Fibroblast of lung (primary cell): ENCODE data around the gene DOCK4. TPM values are rescaled to one million over a fixed set of nuclear protein-coding genes. Genes with fewer than 3 reads are reported as not detected.
A peak's percentile ranks its signal among the peaks of the same experiment; 100 is the strongest.
"Not testable (repeated sequence)": the region's sequence is repeated elsewhere in the genome, so short reads cannot be mapped to it uniquely, and the experiment has no call there.

ENCODE experiments used
- DNase-seq, 2 donors: peaks; one replicate each; pipeline versions ENCODE4 v3.0.0 to v3.0.0-alpha.2; 2010; ENCODE audit warnings: low read depth in 2 of 2
- H2AFZ ChIP-seq: 2 replicates; pipeline ENCODE4 v1.5.1; 2012; ENCODE audit warnings: low read length, control low read depth, inconsistent platforms
- H3K27ac ChIP-seq: 2 replicates; pipeline ENCODE4 v1.5.1; 2011; ENCODE audit warnings: low read length, control low read depth; ENCODE audit not compliant: insufficient read depth
- H3K27me3 ChIP-seq: 2 replicates; pipeline ENCODE4 v1.5.1; 2011; ENCODE audit warnings: mild to moderate bottlenecking, low read length; ENCODE audit not compliant: control insufficient read depth, insufficient read depth
- H3K36me3 ChIP-seq: 2 replicates; pipeline ENCODE4 v1.5.1; 2011; ENCODE audit warnings: low read length; ENCODE audit not compliant: control insufficient read depth, insufficient read depth
- H3K4me1 ChIP-seq: 2 replicates; pipeline ENCODE4 v1.5.1; 2011; ENCODE audit warnings: low read length; ENCODE audit not compliant: control insufficient read depth, insufficient read depth; ENCODE audit errors: extremely low read depth
- H3K4me2 ChIP-seq: 2 replicates; pipeline ENCODE4 v1.5.1; 2011; ENCODE audit warnings: low read length, control low read depth; ENCODE audit not compliant: insufficient read depth; ENCODE audit errors: extremely low read depth
- H3K4me3 ChIP-seq, 4 experiments: fragments of 200-600 bp in 1 of 4; sonication (generic) in 1 of 4; replicated peaks in 1 of 4; 2 replicates each; pipeline ENCODE4 v1.5.1; 2011 to 2016; ENCODE audit warnings: low read length in 4 of 4, low read depth in 3 of 4, mild to moderate bottlenecking in 3 of 4, control low read depth in 2 of 4, inconsistent platforms in 1 of 4, mixed read lengths in 1 of 4; ENCODE audit not compliant: insufficient read depth in 1 of 4; ENCODE audit errors: control extremely low read depth in 1 of 4
- H3K79me2 ChIP-seq: 2 replicates; pipeline ENCODE4 v1.5.1; 2012; ENCODE audit warnings: mild to moderate bottlenecking, low read length, inconsistent platforms; ENCODE audit not compliant: control insufficient read depth, insufficient read depth
- H3K9ac ChIP-seq: 2 replicates; pipeline ENCODE4 v1.5.1; 2011; ENCODE audit warnings: mild to moderate bottlenecking, low read length, control low read depth; ENCODE audit not compliant: insufficient read depth
- H3K9me3 ChIP-seq: 2 replicates; pipeline ENCODE4 v1.5.1; 2012; ENCODE audit warnings: low read depth, low read length; ENCODE audit not compliant: control insufficient read depth, insufficient read depth
- H4K20me1 ChIP-seq: 2 replicates; pipeline ENCODE4 v1.5.1; 2011; ENCODE audit warnings: low read length; ENCODE audit not compliant: control insufficient read depth, insufficient read depth; ENCODE audit errors: extremely low read depth
- EZH2 ChIP-seq: IDR thresholded peaks from 2 replicates; pipeline ENCODE4 v1.5.1; 2012; ENCODE audit warnings: low read length, control low read depth, mild to moderate bottlenecking; ENCODE audit errors: missing control alignments
- polyA plus RNA-seq, 2 donors: library from polyadenylated mRNA; depleted of rRNA in 1 of 2; stranded (reverse) in 1 of 2; unstranded in 1 of 2; fragments of >200 nt; gene quantifications; 2 replicates each; pipeline ENCODE4 v1.2.1, GENCODE V29; 2011 to 2012; ENCODE audit warnings: missing spikeins in 1 of 2
- total RNA-seq: library from RNA; depleted of rRNA; stranded (reverse); fragments of >200 nt; gene quantifications from 2 replicates; pipeline ENCODE4 v1.2.1, GENCODE V29; 2014
- TF ChIP-seq, protein P1 (sequence below), 2 donors: IDR thresholded peaks in 1 of 2; conservative IDR thresholded peaks in 1 of 2; 1 replicate in 1 of 2; 2 replicates in 1 of 2; pipeline ENCODE4 v1.5.1; 2011 to 2012; ENCODE audit warnings: low read length in 2 of 2, control low read depth in 1 of 2, inconsistent platforms in 1 of 2, low read depth in 1 of 2, mild to moderate bottlenecking in 1 of 2

The DOCK4 gene
- total and polyA plus RNA-seq, 2 donors (not counting 1 experiment from before 2014, with no cell fraction given): 20.8 to 39.3 TPM

- no peaks in the 10 kb centered on the region for H4K20me1 ChIP-seq
- no peaks in the 10 kb centered on the region for H3K36me3 ChIP-seq
- H3K4me3 ChIP-seq: no peak overlapping the region
- H3K9ac ChIP-seq: no peak overlapping the region
- peak in 1 of 2 donors; percentile 14 for DNase-seq
- TF ChIP-seq, protein P1, sequence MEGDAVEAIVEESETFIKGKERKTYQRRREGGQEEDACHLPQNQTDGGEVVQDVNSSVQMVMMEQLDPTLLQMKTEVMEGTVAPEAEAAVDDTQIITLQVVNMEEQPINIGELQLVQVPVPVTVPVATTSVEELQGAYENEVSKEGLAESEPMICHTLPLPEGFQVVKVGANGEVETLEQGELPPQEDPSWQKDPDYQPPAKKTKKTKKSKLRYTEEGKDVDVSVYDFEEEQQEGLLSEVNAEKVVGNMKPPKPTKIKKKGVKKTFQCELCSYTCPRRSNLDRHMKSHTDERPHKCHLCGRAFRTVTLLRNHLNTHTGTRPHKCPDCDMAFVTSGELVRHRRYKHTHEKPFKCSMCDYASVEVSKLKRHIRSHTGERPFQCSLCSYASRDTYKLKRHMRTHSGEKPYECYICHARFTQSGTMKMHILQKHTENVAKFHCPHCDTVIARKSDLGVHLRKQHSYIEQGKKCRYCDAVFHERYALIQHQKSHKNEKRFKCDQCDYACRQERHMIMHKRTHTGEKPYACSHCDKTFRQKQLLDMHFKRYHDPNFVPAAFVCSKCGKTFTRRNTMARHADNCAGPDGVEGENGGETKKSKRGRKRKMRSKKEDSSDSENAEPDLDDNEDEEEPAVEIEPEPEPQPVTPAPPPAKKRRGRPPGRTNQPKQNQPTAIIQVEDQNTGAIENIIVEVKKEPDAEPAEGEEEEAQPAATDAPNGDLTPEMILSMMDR (conservative IDR thresholded peaks at IDR 0.05 in 1 of 2, IDR thresholded peaks at IDR 0.05 in 1 of 2; ENCODE audit: low read depth in 1 of 2, low read length in 2 of 2): no peak
- TF ChIP-seq EZH2: no peak
- no peak overlapping the region for H3K27ac ChIP-seq
- H3K79me2 ChIP-seq: peaks cover 2% of the 10 kb centered on the region
- H2AFZ ChIP-seq: no peak overlapping the region
- H3K4me2 ChIP-seq: no peak overlapping the region
- no peaks in the 10 kb centered on the region for H3K27me3 ChIP-seq
- no peaks in the 10 kb centered on the region for H3K9me3 ChIP-seq
- no peaks in the 10 kb centered on the region for H3K4me1 ChIP-seq
These were observed 74.0 kb downstream of the DOCK4 start for GRCh38 chr7:112132051-112132694.

- no peak for DNase-seq
- Histone ChIP-seq H3K79me2 (no peaks in the 10 kb centered on the region), H3K4me3 (no peak overlapping the region), H3K27me3 (no peaks in the 10 kb centered on the region), H3K4me2 (no peak overlapping the region), H2AFZ (no peak overlapping the region), H3K27ac (no peak overlapping the region), H3K9ac (no peak overlapping the region), H4K20me1 (no peaks in the 10 kb centered on the region), H3K36me3 (no peaks in the 10 kb centered on the region), H3K9me3 (no peaks in the 10 kb centered on the region), H3K4me1 (no peaks in the 10 kb centered on the region)
- TF ChIP-seq EZH2: no peak
- TF ChIP-seq, protein P1 (conservative IDR thresholded peaks at IDR 0.05 in 1 of 2, IDR thresholded peaks at IDR 0.05 in 1 of 2; ENCODE audit: low read depth in 1 of 2, low read length in 2 of 2): no peak
These were observed 75.3 kb downstream of the DOCK4 start for GRCh38 chr7:112130729-112131410.

GRCh38 chr7:112129655-112130323, 76.4 kb downstream of the DOCK4 start:
- H3K36me3 ChIP-seq: no peaks in the 10 kb centered on the region
- H3K4me3 ChIP-seq: no peak overlapping the region
- H4K20me1 ChIP-seq: no peaks in the 10 kb centered on the region
- H3K9ac ChIP-seq: no peak overlapping the region
- H3K4me1 ChIP-seq: no peaks in the 10 kb centered on the region
- no peaks in the 10 kb centered on the region for H3K79me2 ChIP-seq
- H3K27me3 ChIP-seq: no peaks in the 10 kb centered on the region
- H3K4me2 ChIP-seq: no peak overlapping the region
- no peak overlapping the region for H2AFZ ChIP-seq
- no peaks in the 10 kb centered on the region for H3K9me3 ChIP-seq
- TF ChIP-seq, protein P1 (conservative IDR thresholded peaks at IDR 0.05 in 1 of 2, IDR thresholded peaks at IDR 0.05 in 1 of 2; ENCODE audit: low read depth in 1 of 2, low read length in 2 of 2): no peak
- no peak for TF ChIP-seq EZH2
- no peak for DNase-seq
- H3K27ac ChIP-seq: no peak overlapping the region

GRCh38 chr7:112128461-112129425, 77.5 kb downstream of the DOCK4 start:
- not testable (repeated sequence) for H3K27ac ChIP-seq, H3K4me1 ChIP-seq, H3K9me3 ChIP-seq, H3K4me3 ChIP-seq, H3K9ac ChIP-seq, H4K20me1 ChIP-seq, H3K4me2 ChIP-seq, DNase-seq, H3K79me2 ChIP-seq, H3K36me3 ChIP-seq, H2AFZ ChIP-seq, H3K27me3 ChIP-seq
